Measurements from ENCODE around the gene ADCK1.

DNA sequence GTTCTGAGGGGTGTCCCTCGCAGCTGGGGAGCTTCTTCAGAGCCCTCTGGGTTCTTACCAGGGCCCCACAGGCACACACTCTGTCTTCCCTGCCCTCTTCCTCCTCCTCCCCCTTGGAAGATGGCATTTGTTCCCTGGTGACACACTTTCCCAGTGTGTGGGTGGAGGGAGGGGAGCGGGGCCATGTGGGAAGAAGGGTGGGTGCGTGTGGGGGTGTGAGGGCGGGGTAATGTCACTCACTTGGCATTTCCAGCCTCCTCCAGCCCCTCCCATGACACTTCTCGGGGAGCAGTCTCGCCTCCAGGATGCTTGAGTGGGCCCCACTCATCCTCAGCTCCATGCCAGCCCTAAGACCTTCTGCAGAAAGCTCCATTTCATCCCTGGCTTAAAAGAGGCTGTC, 61.3 kb downstream of the ADCK1 start:
- TF ChIP-seq, protein P1, sequence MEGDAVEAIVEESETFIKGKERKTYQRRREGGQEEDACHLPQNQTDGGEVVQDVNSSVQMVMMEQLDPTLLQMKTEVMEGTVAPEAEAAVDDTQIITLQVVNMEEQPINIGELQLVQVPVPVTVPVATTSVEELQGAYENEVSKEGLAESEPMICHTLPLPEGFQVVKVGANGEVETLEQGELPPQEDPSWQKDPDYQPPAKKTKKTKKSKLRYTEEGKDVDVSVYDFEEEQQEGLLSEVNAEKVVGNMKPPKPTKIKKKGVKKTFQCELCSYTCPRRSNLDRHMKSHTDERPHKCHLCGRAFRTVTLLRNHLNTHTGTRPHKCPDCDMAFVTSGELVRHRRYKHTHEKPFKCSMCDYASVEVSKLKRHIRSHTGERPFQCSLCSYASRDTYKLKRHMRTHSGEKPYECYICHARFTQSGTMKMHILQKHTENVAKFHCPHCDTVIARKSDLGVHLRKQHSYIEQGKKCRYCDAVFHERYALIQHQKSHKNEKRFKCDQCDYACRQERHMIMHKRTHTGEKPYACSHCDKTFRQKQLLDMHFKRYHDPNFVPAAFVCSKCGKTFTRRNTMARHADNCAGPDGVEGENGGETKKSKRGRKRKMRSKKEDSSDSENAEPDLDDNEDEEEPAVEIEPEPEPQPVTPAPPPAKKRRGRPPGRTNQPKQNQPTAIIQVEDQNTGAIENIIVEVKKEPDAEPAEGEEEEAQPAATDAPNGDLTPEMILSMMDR (conservative IDR thresholded peaks at IDR 0.05; ENCODE audit: low read length) = no peak
- no peak for TF ChIP-seq EZH2phosphoT487 (IDR thresholded peaks at IDR 0.05; ENCODE audit: borderline replicate concordance, low read depth, low read length)
